ENCODE results near the gene STRN3.
"Not testable (repeated sequence)": the region's sequence is repeated elsewhere in the genome, so short reads cannot be mapped to it uniquely, and the experiment has no call there.

Gene STRN3

DNA sequence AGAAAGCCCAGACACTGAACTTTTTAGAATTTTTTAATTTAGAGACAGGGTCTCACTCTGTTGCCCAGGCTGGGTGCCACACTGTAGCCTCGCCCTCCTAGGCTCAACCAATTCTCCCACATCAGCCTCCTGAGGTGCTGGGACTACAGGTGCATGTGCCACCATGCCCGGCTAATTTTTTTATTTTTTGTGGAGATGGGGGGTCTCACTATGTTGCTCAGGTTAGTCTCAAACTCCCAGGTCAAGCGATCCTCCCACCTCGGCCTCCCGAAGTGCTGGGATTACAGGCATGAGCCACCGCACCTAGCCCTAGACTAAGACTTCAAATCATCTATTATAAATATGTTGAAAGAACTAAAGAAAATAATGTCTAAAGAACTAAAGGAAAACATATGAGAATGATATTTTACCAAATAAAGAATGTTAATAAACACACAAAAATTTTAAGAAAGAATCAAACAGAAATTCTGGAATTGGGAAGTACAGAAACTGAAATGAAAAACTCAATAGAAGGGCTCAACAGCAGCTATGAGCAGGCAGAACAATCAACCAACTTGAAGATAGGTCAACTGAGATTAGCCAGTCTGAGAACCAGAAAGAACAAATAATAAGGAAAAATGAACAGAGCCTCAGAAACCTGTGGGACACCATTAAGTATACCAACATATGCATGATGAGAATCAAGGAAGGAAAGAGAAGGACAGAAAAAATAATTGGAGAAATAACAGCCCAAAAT, 27.0 kb downstream of the STRN3 start:
- DNase-seq, result no peak

DNA sequence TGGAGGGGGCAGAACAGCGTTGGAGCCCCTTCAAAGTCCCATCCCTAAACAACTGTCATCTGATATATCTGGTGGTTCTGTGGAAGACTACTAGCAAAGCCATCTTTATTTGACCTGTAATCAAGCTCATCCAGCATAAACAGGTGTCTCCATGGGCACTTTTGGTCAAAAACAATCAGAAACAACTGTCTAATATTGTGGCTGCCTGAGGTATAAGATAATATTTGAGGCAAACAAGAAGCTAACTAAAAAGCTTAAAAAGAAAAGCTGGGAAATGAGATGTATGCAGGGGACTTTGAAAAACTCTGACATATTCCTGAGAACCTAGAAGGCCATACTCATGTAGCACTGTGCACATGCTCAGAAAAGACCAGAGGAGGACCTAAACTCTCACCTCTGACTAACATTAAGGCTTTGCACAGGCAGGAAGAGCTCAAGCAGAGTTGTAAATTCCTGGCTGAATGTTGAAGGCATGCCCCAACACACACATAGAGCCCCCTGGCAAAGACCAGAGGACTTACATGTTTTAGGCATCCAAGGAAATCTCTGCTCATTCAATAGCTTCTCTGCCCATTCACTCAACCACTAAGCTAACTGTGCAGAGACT, 28.0 kb downstream of the STRN3 start:
- DNase-seq, result no peak

DNA sequence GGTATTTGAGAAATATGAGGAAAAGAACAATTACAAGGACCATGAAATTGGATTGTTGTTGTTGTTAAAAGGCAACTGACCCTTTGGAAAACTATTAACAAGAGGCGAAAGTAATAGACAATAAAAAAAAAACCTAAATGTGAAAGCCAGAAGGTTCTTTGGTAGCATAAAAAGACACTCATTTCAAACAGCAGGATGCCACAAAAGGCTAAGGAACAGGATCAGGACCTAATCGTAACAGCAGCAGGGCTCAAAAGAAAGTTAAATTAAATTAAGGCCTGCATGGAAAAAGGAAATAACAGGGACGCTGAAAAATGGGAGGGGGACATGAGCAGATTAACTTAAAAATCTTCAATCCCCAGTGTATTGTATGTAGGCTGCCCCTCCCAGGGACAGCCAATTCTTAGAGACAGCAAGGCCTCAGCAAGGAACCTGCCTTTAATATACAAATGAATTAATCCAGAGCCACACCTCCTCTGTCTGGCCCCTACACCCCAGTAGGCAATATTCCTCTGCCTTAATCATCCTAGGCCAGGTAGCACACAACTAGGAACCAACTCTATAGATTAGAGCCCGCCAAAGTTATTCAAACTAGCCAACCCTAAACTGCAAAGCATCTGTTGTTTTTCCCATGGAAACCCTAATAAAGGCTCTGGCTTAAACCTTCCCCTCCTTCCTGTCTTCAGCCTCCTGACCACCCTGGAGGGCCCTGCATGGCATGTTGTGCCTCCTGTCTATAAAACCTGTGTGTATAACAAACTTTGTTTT, 29.1 kb downstream of the STRN3 start:
- DNase-seq, result no peak

DNA sequence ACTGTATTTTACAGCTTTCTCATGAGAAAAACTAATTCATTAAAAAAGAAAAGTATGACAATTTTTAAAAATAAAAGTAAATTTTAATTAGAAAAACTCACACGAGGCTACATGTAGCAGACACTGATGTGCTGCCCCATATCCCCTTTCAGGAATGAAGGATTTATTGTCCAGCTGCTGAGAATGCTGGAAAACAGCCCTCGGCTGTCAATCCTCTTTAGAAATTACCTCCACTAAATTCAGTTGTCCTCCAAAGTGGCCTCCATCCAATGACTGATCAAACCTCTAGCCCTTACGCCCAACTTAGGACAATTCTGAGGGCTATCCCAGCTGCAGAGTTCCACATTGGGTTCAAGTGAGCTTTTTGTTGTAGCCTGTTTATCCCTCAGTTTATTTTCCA, 30.5 kb downstream of the STRN3 start:
- DNase-seq, result no peak

DNA sequence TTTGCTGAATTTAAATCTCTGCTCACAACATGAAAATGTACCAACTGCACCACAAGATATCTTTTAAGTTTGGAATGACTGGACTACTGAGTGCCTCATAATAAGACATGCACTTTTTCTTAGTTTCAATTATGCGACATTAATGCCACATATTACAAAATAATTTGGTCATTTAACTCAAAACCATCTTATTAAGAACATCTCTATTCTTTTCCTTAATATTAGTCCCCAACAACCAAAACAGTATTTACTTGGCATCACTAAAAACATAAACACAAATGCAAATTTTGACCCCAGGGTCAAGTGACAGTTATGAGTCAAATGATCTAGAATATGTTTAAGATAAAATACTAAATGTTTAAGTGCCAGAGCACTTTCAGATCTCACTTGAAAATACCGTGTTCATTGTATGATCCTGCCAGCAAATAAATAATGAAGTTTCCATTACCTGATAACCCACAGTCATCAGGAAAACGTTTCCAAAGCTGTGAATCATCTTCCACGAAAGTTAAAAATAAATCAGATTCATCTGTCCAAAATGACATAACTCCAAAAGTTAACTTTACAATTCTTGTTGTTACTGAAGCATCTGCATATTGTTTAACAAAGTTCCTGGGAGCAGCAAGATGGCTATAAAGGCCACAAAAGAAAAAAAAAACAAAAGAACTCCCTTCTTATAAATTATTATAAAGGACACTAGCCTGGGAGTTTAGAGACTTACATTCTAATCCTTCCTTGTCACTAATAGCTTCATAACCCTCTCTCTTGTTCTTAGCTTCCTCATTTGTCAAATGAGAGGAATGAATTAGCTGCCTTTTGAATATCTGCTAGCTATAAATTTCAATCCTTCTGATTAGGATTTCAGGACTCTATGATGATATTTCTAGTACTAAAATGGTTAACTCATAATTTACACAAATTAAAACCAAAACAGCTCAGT, 31.2 kb downstream of the STRN3 start:
- DNase-seq, result no peak

DNA sequence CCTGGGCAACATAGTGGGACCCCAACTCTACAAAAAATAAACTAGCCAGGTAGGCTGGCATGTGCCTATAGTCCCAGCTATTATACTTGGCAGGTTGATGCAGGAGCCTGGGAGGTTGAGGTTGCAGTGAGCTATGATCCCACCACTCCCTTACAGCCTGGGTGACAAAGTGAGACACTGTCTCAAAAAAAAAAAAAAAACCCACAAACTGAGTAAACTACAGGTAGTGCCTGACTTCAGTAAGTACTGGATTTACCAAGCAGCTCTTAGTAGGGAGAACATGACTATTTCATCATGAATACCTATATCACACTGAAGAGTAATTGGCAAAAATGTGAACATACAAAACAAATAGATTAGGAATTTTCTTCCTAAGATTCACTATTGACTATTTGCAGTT, 33.1 kb downstream of the STRN3 start:
- no peak for DNase-seq

DNA sequence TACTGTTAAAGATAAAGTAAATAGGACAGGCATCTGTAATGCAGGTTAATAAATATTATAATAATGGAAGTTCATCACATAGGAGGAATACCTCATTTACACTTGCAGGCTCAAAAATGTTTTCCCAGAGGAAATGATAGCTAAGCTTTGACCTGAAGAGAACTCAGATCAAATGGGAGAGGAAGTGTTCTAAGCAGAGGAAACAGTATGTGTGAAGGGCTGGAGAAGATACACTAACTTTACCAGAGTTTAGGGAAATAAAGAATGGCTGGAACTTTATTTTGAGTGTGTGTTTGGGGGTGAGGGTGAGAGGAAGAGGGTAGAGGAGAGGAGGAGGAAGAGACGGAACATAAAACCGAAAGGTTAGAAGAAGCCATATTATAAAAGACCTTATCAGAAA, 34.8 kb downstream of the STRN3 start:
- DNase-seq, result no peak

DNA sequence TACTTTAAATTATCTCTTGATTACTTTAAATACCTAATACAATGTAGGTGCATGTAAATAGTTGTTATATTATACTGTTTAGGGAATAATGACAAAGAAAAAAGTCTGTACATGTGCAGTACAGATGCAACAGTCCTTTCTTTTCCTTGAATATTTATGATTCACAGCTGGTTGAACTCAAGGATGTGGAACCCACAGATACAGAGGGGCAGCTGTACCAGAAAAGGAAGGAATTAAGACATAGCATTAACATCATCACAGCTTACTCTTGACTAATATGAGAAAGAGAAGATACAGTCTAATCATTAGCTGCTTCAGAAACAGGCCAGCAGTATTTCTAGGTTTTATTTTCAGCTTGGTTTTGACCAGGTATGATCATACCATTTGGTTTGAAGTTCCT, 35.4 kb downstream of the STRN3 start:
- DNase-seq, result no peak

DNA sequence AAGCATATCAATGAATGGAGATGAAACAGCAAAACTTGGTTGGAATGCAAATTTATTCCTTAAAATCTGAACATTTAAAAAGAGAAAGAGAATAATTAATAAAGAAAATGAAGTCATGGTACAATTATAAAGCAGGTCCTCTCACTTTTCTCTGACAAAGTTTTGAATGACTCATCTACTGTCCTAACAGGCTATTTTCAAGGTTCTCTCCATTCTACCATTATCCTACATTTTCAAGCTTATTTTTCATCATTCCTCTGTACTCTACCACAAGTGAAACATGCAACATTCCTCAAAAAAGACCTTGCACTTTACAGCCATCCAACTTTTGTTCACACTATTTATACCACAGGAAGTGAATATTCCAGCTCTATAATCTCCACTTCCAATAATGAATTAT, 37.7 kb downstream of the STRN3 start:
- DNase-seq, result no peak

DNA sequence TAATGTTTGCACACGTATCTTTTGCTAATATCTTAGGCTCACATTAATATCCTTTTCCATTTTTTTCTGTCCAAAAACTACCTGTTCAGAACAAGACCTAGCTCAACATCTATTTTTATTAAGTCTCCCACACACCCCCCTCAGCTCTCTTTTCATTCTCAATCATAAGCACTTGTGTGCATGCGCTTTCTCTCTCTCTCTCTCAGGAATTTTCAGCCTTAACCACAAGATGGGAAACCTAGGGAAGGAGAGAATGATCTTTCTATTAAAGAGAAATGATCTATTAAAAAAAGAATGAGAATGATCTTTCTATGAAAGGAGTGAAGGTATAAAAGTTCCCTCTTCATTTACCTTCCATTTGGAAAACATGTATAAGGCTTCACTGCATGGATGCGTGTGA, 40.4 kb downstream of the STRN3 start:
- no peak for DNase-seq

DNA sequence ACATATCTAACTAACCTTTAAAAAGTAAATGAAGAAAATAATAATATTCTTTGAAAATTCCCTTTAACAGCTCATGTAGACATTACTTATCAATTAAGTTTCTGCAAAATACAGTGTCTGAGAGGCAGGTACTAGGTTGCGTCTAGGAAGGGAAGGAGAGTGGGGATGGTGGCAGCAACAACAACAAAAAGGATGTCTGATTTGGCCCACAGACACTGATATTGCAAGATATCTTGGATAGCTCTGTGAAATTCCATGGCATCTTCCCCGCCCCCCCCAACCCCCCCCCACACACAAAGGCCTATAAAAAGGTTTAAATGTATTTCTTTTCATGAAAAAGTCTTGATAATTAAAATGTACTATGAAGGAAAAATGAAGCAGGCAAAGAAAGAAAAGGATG, 42.3 kb downstream of the STRN3 start:
- DNase-seq, result no peak

DNA sequence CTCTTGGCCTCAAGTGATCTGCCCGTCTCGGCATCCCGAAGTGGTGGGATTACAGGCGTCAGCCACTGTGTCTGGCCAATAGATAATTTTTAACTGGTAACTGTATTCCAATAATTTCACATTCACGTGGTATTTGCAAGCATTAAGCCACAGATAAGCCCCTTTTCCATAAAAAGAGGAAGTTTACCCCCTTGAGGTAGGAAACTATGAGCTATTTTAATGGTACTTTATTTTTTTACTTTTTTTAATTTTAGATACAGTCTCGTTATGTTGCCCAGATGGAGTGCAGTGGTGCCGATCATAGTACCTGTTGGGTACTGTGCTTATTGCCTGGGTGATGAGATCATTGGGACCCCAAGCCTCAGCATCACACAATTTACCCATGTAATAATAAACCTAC, 43.6 kb downstream of the STRN3 start:
- no peak for DNase-seq

DNA sequence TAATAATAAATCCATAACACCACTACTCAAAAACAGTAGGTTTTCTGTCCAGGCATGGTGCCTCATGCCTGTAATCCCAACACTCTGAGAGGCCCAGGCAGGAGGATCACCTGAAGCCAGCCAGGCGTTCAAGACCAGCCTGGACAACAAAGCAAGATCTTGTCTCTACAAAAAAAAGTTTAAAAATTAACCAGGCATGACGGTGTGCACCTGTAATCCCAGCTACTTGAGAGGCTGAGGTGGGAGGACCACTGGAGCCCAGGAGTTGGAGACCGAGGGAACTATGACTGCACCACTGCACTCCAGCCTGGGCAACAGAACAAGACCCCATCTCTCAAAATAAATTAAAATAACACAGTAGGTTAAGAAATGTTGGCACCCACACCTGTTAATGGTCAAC, 45.2 kb downstream of the STRN3 start:
- DNase-seq, result no peak

DNA sequence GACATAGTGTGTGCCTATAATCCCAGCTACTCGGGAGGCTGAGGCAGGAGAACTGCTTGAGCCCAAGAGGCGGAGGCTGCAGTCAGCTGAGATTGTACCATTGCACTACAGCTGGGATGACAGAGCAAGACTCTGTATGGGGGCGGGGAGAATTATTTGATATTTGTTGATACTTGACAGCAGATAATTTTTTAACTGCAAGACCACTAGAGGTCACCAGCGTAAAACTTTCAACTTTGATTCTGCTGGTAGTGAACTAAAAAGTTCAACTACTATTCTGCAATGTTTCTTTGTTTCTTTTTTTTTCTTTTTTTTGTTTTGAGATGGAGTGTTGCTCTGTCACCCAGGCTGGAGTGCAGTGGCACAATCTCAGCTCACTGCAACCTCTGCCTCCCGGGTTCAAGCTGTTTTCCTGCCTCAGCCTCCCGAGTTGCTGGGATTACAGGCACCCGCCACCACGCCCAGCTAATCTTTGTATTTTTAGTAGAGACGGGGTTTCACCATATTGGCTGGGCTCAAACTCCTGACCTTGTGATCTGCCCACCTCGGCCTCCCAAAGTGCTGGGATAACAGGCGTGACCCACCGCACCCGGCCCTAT, 46.0 kb downstream of the STRN3 start:
- DNase-seq, result peak; percentile 10

DNA sequence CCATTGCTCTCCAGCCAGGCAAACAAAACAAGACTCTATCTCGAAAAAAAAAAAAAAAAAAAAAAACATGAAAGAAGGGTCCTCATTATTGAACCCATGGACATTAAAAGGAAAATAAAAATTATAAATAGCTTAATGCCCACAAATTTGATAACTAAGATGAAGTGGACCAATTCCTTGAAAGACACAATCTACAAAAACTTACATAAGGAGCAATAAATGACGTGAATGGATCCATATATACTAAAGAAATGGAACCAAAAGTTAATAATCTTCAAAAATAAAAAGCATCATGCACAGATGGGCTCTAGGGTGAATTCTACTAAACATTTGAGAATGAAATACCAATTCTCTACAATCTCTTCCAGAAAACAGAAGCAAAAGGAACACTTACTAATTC, 48.4 kb downstream of the STRN3 start:
- no peak for DNase-seq

DNA sequence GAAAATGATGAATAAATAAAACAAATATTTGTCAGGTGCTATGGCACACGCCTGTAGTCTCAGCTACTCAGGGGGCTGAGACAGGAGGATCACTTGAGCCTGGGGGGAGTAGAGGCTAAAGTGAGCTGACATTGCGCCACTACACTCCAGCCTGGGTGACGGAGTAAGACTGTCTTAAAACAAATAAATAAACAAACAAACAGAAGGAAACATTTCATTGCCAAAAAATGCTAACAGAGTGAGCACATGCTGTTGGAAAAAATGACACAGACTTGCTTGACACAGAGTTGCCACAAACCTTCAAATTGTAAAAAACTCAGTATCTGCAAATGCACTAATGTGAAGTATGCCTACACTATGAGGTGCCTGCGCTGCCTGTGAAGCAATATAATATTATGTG, 51.6 kb downstream of the STRN3 start:
- no peak for DNase-seq

DNA sequence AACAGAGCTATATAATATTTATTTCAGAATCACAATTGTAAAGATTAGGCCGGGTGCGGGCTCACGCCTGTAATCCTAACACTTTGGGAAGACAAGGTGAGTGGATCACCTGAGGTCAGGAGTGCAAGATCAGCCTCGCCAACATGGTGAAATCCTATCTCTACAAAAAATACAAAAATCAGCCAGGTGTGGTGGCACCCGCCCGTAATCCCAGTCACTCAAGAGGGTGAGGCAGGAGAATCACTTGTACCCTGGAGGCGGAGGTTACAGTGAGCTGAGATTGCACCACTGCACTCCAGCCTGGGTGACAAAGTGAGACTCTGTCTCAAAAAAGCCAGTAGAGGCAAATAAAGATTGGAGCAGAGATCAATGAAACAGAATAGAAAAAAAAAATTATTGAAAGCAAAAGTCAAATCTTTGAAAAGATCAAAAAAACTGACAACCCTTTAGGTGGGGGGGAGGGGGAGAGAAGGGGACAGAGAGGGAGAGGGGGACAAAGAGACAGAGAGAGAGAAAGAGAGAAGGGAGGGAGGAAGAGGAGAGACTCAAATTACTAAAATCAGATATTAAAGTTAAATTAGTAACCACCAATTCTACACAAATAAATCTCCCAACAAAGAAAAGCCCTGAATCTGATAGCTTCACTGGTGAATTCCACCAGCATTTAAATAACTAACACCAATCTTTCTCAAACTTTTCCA, 53.1 kb downstream of the STRN3 start:
- DNase-seq, result no peak

DNA sequence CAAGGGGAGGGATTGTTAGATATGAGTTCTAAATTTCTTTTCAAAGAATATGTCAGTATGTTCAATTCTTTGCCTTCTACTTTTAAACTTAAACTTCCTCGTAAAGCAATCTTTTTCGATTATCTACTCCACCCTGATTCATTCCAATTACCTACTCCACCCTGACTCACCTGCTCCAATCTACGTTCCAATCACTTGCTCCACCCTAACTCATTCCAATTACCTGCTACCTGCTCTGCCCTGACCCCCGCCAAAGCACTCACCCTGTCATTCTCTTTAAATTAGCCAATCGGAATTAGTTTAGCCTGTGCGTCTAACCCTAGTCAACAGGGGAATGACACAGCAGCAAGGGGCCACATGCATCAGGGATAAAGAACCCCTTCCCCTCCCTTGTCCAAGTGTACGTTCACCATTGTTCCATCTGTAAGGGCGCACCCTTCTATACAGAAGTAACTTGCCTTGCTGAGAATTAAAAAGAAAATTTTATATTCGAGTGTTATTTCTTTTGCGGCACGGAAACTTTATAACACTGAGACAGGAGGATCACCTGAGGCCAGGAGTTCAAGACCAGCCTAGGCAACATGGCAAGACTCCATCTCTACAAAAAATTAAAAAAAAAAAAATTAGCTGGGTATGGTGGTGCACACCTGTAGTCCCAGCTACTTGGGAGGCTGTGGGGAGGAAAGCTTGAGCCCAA, 54.0 kb downstream of the STRN3 start:
- DNase-seq, result not testable (repeated sequence)

DNA sequence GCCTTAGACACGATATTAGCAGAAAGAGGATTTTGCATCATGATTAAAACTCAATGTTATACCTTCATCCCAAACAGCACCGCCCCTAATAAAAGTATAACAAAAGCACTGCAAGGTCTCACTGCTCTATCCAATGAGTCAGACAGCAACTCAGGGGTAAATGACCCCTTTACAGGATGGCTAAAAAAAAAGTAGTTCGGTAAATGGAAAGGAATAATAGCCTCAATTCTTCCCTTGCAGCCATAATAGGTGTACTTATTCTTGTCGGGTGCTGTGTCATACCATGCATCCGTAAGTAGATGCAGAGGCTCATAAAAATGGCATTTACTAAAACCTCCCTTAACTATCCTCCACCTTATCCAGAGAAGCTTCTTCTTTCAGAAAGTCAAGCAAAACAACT, 54.6 kb downstream of the STRN3 start:
- DNase-seq, result no peak

DNA sequence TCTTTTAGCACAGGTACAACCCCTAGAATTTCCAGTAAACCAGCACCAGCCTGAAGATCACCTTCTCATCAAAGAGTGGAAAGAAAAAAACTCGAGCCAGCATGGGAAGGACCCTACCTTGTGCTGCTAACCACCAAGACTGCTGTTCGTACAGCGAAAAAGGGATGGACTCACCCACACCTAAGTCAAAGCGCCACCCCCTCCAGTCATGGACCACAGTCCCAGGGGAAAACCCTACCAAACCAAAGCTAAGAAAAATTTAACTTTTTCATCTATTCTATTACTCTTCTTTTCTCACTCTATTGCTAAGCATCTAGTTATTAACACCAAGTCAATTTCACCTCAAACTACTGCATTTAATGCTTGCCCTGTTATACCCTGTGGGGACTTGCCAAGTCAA, 56.4 kb downstream of the STRN3 start:
- not testable (repeated sequence) for DNase-seq

DNA sequence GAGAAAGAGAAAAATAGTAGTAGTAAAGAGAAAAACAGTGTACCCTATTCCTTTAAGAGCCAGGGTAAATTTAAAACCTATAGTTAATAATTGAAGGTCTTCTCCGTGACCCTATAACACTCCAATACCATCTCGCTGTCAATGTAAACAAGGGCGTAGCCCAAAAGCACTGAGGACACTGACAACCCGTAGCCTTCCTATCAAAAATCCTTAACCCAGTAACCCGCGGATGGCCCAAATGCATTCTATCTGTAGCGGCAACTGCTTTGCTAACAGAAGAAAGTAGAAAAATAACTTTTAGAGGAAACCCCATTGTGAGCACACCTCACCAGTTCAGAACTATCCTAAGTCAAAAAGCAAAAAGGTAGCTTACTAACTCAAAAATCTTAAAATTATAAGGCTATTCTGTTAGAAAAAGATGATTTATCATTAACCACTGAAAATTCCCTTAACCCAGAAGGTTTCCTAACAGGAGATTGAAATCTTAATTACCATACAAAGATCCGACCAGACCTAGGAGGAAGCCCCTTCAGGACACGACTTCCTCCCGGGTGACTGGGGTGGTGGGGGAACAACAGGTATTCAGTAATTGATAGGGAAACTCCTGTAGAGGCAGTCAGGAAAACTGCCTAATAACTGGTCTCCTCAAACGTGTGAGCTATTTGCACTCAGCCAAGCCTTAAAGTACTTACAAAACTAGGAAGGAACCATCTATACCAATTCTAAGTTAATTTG, 58.6 kb downstream of the STRN3 start:
- not testable (repeated sequence) for DNase-seq
